Endothelial cell of umbilical vein (primary cell): Measurements from ENCODE around the gene NEDD4L. TPM values are rescaled to one million over a fixed set of nuclear protein-coding genes. Genes with fewer than 3 reads are reported as not detected.

Experiments used
- BruUV-seq: library from RNA; stranded (reverse); fragments of 400-500 nt; replicated peaks from 2 replicates; lab custom pipeline; 2021; lab: Mats Ljungman, UMichigan
- CTCF ChIA-PET: fragments of 300-600, 350-600 bp; sonication (Branson Sonifier 250); formaldehyde crosslinking; loops from one replicate; lab custom pipeline; 2021; ENCODE audit warnings: antibody characterized with exemption, inconsistent platforms; lab: Charles Lee
- POLR2A ChIA-PET: fragments of 300-600, 350-600 bp; sonication (Branson Sonifier 250); formaldehyde crosslinking; loops from one replicate; lab custom pipeline; 2021; ENCODE audit warnings: antibody characterized with exemption, inconsistent platforms; lab: Charles Lee
- DNase-seq: peaks from one replicate; pipeline ENCODE4 v3.0.0-alpha.2; 2011; ENCODE audit warnings: low read depth, low spot score
- FAIRE-seq: peaks from 2 replicates; lab custom pipeline; 2011; peaks lifted over from hg19 to GRCh38; lab: Jason Lieb, UNC
- H2AFZ ChIP-seq: 2 replicates; pipeline ENCODE4 v1.6.0; 2012; ENCODE audit warnings: low read depth, low read length, control low read depth, inconsistent platforms
- H3K27ac ChIP-seq: 2 replicates; pipeline ENCODE4 v1.5.1; 2011; ENCODE audit warnings: low read depth, mild to moderate bottlenecking, control low read depth, low read length, moderate library complexity; ENCODE audit not compliant: insufficient read depth
- H3K27me3 ChIP-seq, 2 experiments: 2 replicates each; pipeline versions ENCODE4 v1.6.0 to v1.6.1; 2011; ENCODE audit warnings: low read length in 2 of 2, mixed read lengths in 1 of 2; ENCODE audit not compliant: control insufficient read depth in 2 of 2, insufficient read depth in 2 of 2
- H3K36me3 ChIP-seq, 2 experiments: 2 replicates in 1 of 2; 3 replicates in 1 of 2; pipeline ENCODE4 v1.5.1; 2011; ENCODE audit warnings: low read length in 2 of 2, mild to moderate bottlenecking in 1 of 2, moderate library complexity in 1 of 2; ENCODE audit not compliant: control insufficient read depth in 2 of 2, insufficient read depth in 2 of 2; ENCODE audit errors: extremely low read depth in 1 of 2
- H3K4me1 ChIP-seq: 3 replicates; pipeline ENCODE4 v1.5.1; 2011; ENCODE audit warnings: mild to moderate bottlenecking, low read length; ENCODE audit not compliant: control insufficient read depth, insufficient read depth; ENCODE audit errors: extremely low read depth
- H3K4me2 ChIP-seq: 2 replicates; pipeline ENCODE4 v1.6.1; 2011; ENCODE audit warnings: low read length, control low read depth, mixed read lengths; ENCODE audit not compliant: insufficient read depth
- H3K4me3 ChIP-seq, 3 experiments: fragments of 200-600 bp in 1 of 3; sonication (generic), shearing (Covaris generic) in 1 of 3; replicated peaks in 1 of 3; 2 replicates each; pipeline ENCODE4 v1.5.1; 2011 to 2016; ENCODE audit warnings: control low read depth in 3 of 3, low read length in 3 of 3, mild to moderate bottlenecking in 2 of 3, inconsistent platforms in 1 of 3, low read depth in 1 of 3, moderate library complexity in 1 of 3; ENCODE audit not compliant: insufficient read depth in 1 of 3
- H3K79me2 ChIP-seq: 2 replicates; pipeline ENCODE4 v1.6.0; 2012; ENCODE audit warnings: low read length, inconsistent platforms; ENCODE audit not compliant: control insufficient read depth, insufficient read depth
- H3K9ac ChIP-seq: replicated peaks from 2 replicates; pipeline ENCODE3; 2011; ENCODE audit warnings: low read length, control low read depth; ENCODE audit not compliant: insufficient read depth; ENCODE audit errors: extremely low read depth
- H3K9me1 ChIP-seq: replicated peaks from 3 replicates; pipeline ENCODE4 v1.6.0; 2011; ENCODE audit warnings: mild to moderate bottlenecking, low read length; ENCODE audit not compliant: control insufficient read depth, insufficient read depth; ENCODE audit errors: extremely low read depth
- H3K9me3 ChIP-seq: replicated peaks from 2 replicates; pipeline ENCODE4 v1.5.1; 2012; ENCODE audit warnings: low read length, inconsistent platforms; ENCODE audit not compliant: control insufficient read depth, insufficient read depth
- H4K20me1 ChIP-seq: replicated peaks from 2 replicates; pipeline ENCODE3; 2011; ENCODE audit warnings: mild to moderate bottlenecking, low read length; ENCODE audit not compliant: control insufficient read depth, insufficient read depth; ENCODE audit errors: extremely low read depth
- CTCF ChIP-seq, 2 donors: IDR thresholded peaks; 1 replicate in 1 of 2; 2 replicates in 1 of 2; pipeline ENCODE4 v1.5.1; 2011; ENCODE audit warnings: low read length in 2 of 2, mild to moderate bottlenecking in 2 of 2, moderate library complexity in 2 of 2, control low read depth in 1 of 2, inconsistent platforms in 1 of 2, low read depth in 1 of 2; ENCODE audit not compliant: insufficient read depth in 1 of 2; ENCODE audit errors: extremely low read depth in 1 of 2
- EZH2 ChIP-seq: IDR thresholded peaks from 2 replicates; pipeline ENCODE4 v1.6.1; 2012; ENCODE audit warnings: borderline replicate concordance, low read depth, mild to moderate bottlenecking, moderate library complexity, low read length, inconsistent platforms; ENCODE audit not compliant: severe bottlenecking
- FOS ChIP-seq: IDR thresholded peaks from 2 replicates; pipeline ENCODE4 v1.6.1; 2011; ENCODE audit warnings: mild to moderate bottlenecking, low read length, moderate library complexity, borderline replicate concordance; ENCODE audit not compliant: insufficient read depth
- GATA2 ChIP-seq: IDR thresholded peaks from 2 replicates; pipeline ENCODE4 v1.7.0; 2011; ENCODE audit warnings: low read depth, mild to moderate bottlenecking, moderate library complexity, mixed read lengths, low read length; ENCODE audit not compliant: insufficient read length, insufficient read depth
- POLR2A ChIP-seq: IDR thresholded peaks from 2 replicates; pipeline ENCODE4 v1.6.1; 2012; ENCODE audit warnings: low read depth, mild to moderate bottlenecking, control low read depth, low read length
- dilution Hi-C: fragments of 300-500 bp; cut with MboI; formaldehyde crosslinking; loops from one replicate; pipeline ENCODE4 v1.15.0; 2019; ENCODE audit warnings: low sequenced_read_pairs; ENCODE audit not compliant: extremely low pct_ligation_motif_present
- intact Hi-C: fragments of 100-400 bp; cut with micrococcal nuclease; formaldehyde crosslinking; loops from one replicate; pipeline ENCODE4 v1.10.0; 2022
- polyA plus RNA-seq, 4 experiments: library from polyadenylated mRNA; depleted of rRNA in 3 of 4; stranded (reverse) in 3 of 4; unstranded in 1 of 4; fragments of >200 nt; gene quantifications; 2 replicates each; pipeline versions ENCODE4 v1.2.1 to v1.2.3, GENCODE V29; 2011 to 2012; ENCODE audit warnings: missing spikeins in 1 of 4
- total RNA-seq: library from RNA; stranded (reverse); gene quantifications from 2 replicates; pipeline ENCODE4 v1.2.3, GENCODE V29; 2021

Gene NEDD4L
- total and polyA plus RNA-seq, 2 donors (not counting 3 experiments of a cell fraction or from before 2014, with no cell fraction given): 20.5 to 78.9 TPM

DNA sequence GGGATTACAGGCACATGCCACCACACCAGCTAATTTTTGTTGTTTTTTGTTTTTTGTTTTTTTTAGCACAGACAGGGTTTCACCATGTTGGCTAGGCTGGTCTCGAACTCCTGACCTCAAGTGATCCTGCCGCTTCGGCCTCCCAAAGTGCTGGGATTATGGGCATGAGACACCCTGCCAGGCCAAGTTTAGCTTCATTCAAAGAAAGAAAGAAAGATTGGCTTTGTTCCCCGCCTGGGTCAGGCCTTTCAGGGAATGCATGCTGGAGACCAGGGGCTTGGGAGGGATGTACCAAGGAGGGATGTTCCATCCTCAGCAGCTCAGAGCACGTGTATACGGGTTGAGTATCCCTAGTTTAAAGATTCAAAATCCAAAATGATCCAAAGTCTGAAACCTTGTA, 301.8 kb downstream of the NEDD4L start:
- no TSS peak for BruUV-seq

More for the DNA sequence above, 301.8 kb downstream of the NEDD4L start:
- no peaks in the 10 kb centered on the region for H4K20me1 ChIP-seq
- no peak overlapping the region for H3K27ac ChIP-seq
- H3K36me3 ChIP-seq: peaks cover 2 to 5% of the 10 kb centered on the region in 2 experiments
- intact Hi-C loops: no loop called here
- H2AFZ ChIP-seq: no peak overlapping the region
- DNase-seq (no peak), FAIRE-seq (no peak)
- POLR2A ChIA-PET: no interaction called here
- no peak overlapping the region for H3K4me3 ChIP-seq
- H3K9me1 ChIP-seq: no peaks in the 10 kb centered on the region
- H3K79me2 ChIP-seq: no peaks in the 10 kb centered on the region
- dilution Hi-C loops: no loop called here
- H3K9ac ChIP-seq: no peak overlapping the region
- H3K4me1 ChIP-seq: no peaks in the 10 kb centered on the region
- CTCF ChIA-PET: no interaction called here
- no peak overlapping the region for H3K4me2 ChIP-seq
- H3K27me3 ChIP-seq: no peaks in the 10 kb centered on the region
- no peaks in the 10 kb centered on the region for H3K9me3 ChIP-seq
- TF ChIP-seq GATA2: no peak
- no peak for TF ChIP-seq EZH2
- TF ChIP-seq POLR2A: no peak
- no peak for TF ChIP-seq CTCF (IDR thresholded peaks at IDR 0.05; ENCODE audit: extremely low read depth in 1 of 2, insufficient read depth in 1 of 2, low read depth in 1 of 2, low read length in 2 of 2)
- no peak for TF ChIP-seq FOS
